ENCODE measurements around the gene DFFA.
"Not testable (repeated sequence)": the region's sequence is repeated elsewhere in the genome, so short reads cannot be mapped to it uniquely, and the experiment has no call there.

GRCh38 chr1:10418741-10419140 is 53.6 kb downstream of the DFFA start:
- TF ChIP-seq EZH2phosphoT487 (IDR thresholded peaks at IDR 0.05; ENCODE audit: insufficient read depth, low read depth); EZH2 (IDR thresholded peaks at IDR 0.05; ENCODE audit: insufficient read depth, poor library complexity, severe bottlenecking): not testable (repeated sequence)
